Motor neuron (in vitro differentiated cells): Measurements from ENCODE around the gene ABCG1. TPM values are rescaled to one million over a fixed set of nuclear protein-coding genes. Genes with fewer than 3 reads are reported as not detected.

ENCODE experiments used
- ATAC-seq, 8 experiments: fragments of 200-7000 bp; cut with Tn5 transposase; replicated peaks in 6 of 8; 2 replicates each; pipeline ENCODE4 v1.8.0; 2021; ENCODE audit warnings: mild to moderate bottlenecking in 8 of 8, moderate library complexity in 8 of 8
- H3K27ac ChIP-seq, 2 donors: fragments of 250-450 bp; sonication (Bioruptor Pico); 2 replicates each; pipeline ENCODE4 v1.9.0; 2021; ENCODE audit warnings: antibody characterized with exemption in 2 of 2, mild to moderate bottlenecking in 2 of 2, moderate library complexity in 1 of 2
- H3K4me1 ChIP-seq, 2 donors: fragments of 250-450 bp; sonication (Bioruptor Pico); replicated peaks in 1 of 2; 2 replicates each; pipeline ENCODE4 v1.6.1; 2021; ENCODE audit warnings: antibody characterized with exemption in 2 of 2, mild to moderate bottlenecking in 2 of 2, moderate library complexity in 1 of 2
- H3K4me3 ChIP-seq, 5 donors: fragments of 250-450 bp; sonication (Bioruptor Pico); 2 replicates each; pipeline ENCODE4 v1.9.0; 2021; ENCODE audit warnings: antibody characterized with exemption in 5 of 5, mild to moderate bottlenecking in 5 of 5, moderate library complexity in 4 of 5
- WGBS, 10 experiments: fragments of 450-650 bp; shearing (Covaris generic); methylation state at CpG; one replicate each; pipeline ENCODE4 v1.0.0; 2022; 5-methylcytosine and 5-hydroxymethylcytosine counted together
- in situ Hi-C, 9 experiments: fragments of 400-800 bp; cut with MboI; loops; one replicate each; pipeline ENCODE4 v1.15.0; 2021; ENCODE audit warnings: low sequenced_read_pairs in 9 of 9, low pct_unique_long_range_greater_than_20kb in 2 of 9; ENCODE audit not compliant: unreplicated experiment in 9 of 9
- total RNA-seq, 8 experiments: library from RNA; unstranded; fragments of 300-600 nt; gene quantifications; 2 replicates each; pipeline versions ENCODE4 v1.2.3 to v1.2.4, GENCODE V29; 2022

The ABCG1 gene
- total RNA-seq, 8 experiments from 2014 or later: 0.36 to 26.7 (median 2.8) TPM

DNA sequence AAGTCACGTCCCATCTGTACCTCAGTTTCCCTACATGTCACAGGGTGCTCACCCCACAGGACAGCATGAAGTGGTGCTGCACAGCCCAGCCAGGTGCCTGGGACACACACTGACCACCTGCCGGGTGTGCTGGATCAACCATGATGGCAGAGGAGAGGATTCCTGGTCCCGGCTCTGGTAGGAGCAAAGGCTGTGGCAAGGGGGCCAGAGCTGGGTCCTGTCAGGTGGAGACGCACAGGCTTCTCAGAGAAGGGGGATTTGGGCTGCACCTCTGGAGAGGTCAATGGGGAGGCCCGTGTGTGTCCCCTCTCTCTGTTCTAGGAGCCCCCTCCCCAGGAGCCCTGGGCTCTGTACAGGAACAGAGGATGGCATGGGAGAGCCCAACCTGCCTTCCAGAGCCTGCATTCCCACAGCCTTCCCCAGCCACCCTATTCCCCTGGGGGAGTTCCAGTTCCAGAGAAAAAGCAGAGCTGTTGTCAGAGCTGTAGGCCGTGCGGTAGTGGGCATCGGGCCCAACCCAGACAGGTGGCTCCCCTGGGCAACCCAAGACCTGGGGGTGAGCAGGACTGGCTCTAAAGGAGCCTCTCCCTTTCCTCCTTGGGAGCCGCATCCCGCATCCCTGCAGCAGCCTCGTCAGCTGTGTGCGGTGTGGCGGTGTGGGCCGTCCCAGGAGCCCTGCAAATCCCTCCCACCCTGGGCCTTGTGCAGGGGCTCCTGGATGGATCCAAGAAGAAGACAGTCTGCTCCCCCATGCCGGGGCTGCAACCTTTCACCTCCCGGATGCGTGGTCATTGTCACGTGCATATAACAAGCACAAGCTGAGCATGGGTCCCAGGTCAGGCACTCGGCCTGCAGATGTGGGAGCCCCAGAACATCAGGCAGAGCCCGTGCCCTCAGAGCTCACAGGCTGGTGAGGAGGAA is 99.1 kb downstream of the ABCG1 start:
- Histone ChIP-seq H3K4me3 (no peak overlapping the region), H3K27ac (no peak overlapping the region), H3K4me1 (peaks cover 0 to 16% of the 10 kb centered on the region in 2 donors)
- peak in 1 of 8 experiments; percentile 16 for ATAC-seq
- 20 to 79% (median 43%) methylated on average over 1 to 6 of the region's 20 CpGs; no CpG with 5 or more reads in 6 of the 10 experiments for WGBS, 10 experiments
- in situ Hi-C loops: loop anchor here in 3 of 9 experiments (25.0 kb wide), 2 partner anchors 119 to 219 kb away; no protein-coding TSS in a partner anchor

DNA sequence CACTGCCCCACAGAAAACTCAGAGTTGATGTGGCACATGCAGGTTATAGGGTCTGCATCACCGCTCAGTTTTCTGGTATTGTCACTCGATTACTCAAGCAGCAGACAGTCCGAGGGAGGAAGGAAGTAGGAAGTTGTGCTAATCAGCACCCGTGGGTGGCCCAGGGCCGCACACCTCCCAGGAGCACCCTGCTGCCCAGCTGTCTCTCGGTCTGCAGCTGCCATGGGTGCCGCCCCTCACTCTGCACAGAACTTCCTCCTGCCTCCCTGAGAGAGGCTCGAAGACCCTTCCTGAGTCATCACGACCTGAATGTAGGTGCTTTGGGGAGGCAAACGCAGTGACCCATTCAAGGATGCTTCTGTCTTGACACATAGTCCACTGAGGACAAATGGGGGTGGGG is 100.4 kb downstream of the ABCG1 start:
- 40 to 100% (median 61%) methylated on average over 1 to 5 of the region's 10 CpGs; no CpG with 5 or more reads in 6 of the 10 experiments for WGBS, 10 experiments
- Histone ChIP-seq H3K27ac (no peak overlapping the region), H3K4me3 (no peak overlapping the region), H3K4me1 (peaks cover 0 to 7% of the 10 kb centered on the region in 2 donors)
- no peak for ATAC-seq
- in situ Hi-C loops: loop anchor here in 3 of 9 experiments (25.0 kb wide), 2 partner anchors 118 to 218 kb away; no protein-coding TSS in a partner anchor

DNA sequence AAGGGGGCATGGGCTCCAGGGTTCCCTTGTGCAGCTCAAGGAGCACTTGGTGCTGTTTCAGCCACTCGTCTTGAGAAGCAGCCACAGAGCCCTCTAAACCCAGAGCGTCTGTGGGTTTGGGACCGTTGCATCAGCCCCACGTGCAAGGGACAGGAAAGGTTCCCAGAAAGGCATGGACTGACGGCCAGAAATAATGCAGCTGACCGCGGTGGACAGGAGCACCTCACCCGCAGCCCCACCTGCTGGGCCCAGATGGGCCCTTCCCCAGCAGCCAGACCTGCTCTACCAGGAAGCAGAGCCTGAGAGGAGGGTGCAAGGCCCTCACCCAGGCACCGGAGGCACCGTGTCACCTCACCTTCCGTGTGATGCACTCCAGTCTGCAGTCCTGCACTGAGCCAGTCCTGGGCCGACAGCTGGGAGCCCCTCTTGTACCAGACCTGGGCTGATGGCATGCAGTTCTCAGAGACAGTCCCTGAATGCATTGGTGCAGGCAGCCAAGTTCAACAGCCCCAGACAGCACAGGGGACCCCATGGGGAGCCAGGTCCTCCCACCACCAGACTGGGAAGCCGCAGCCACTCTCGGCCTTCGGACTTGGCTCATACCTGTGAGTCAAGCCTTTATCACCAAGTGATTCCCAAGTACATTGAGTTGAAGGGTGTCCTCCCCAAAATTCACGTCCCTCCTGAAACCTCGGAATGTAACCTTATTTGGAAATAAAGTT is 101.1 kb downstream of the ABCG1 start:
- H3K27ac ChIP-seq: no peak overlapping the region
- H3K4me3 ChIP-seq: no peak overlapping the region
- in situ Hi-C loops: loop anchor here in 3 of 9 experiments (25.0 kb wide), 2 partner anchors 117 to 217 kb away; no protein-coding TSS in a partner anchor
- H3K4me1 ChIP-seq: peaks cover 0 to 6% of the 10 kb centered on the region in 2 donors
- WGBS, 10 experiments: 20 to 100% (median 98%) methylated on average over 1 to 5 of the region's 17 CpGs; no CpG with 5 or more reads in 4 of the 10 experiments
- ATAC-seq: peak in 1 of 8 experiments; percentile 23

DNA sequence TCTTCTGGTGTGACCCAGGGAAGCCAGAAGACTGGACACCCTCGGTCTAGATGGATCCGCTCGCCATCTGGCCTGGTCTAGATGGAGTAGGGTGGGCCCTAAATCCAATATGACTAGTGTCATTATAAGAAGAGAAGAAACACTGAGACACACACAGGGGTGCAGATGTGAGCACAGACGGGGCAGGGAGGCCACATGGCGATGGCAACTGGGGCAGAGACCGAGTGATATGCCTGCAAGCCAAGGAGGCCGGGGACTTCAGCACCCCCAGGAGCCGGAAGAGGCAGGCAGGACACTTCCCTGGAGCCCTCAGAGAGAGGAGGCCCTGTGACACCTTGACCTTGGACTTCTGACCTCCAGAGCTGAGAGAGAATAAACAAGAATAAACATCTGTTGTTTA is 101.9 kb downstream of the ABCG1 start:
- ATAC-seq: no peak
- in situ Hi-C loops: loop anchor here in 3 of 9 experiments (25.0 kb wide), 2 partner anchors 117 to 217 kb away; no protein-coding TSS in a partner anchor
- Histone ChIP-seq H3K4me3 (no peak overlapping the region), H3K27ac (no peak overlapping the region), H3K4me1 (no peaks in the 10 kb centered on the region)
- WGBS, 10 experiments: 45 to 100% (median 98%) methylated on average over 1 to 5 of the region's 8 CpGs; no CpG with 5 or more reads in 6 of the 10 experiments

DNA sequence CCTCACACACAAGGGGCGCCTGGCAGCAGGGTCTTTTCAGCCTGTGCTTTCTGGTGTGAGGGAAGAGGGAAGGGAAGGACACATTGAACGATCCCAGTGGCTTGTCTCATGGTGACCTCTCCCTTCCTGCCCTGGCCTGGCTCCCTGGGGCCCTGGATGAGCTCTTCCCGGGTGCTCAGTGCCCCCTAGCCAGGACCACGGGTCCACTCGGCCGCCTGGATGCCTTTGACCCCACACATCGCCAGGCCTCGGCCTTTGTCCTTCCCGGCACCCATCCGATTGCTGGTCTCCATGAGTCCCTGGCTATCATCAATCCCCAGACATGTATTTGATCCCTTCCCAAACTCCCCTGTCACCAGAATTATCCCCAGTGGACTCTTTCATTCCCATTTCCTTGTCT is 102.3 kb downstream of the ABCG1 start:
- 96 to 100% methylated on average over 1 to 5 of the region's 10 CpGs; no CpG with 5 or more reads in 8 of the 10 experiments for WGBS, 10 experiments
- H3K4me3 ChIP-seq: no peak overlapping the region
- no peak overlapping the region for H3K27ac ChIP-seq
- in situ Hi-C loops: loop anchor here in 3 of 9 experiments (25.0 kb wide), 2 partner anchors 116 to 216 kb away; no protein-coding TSS in a partner anchor
- ATAC-seq: no peak
- H3K4me1 ChIP-seq: no peaks in the 10 kb centered on the region

DNA sequence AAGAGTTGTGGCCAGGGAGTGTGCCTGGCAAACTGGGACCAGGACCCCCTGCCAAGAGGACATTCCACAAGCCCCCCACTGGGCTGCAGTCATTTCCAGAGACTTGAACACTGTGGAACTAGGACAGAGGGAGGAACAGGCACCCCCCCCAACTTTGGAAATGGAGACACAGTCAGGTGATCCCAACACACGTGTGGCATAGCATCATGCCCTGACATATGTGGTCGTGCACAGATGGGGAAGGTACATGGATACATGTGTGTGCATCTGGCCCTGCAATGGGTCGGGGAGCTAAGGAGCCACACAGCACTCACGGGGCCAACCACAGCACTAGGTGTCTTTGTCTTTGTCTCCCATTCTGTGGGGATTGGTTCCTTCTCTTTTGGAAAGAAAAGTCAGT is 102.9 kb downstream of the ABCG1 start:
- in situ Hi-C loops: loop anchor here in 3 of 9 experiments (25.0 kb wide), 2 partner anchors 115 to 215 kb away; no protein-coding TSS in a partner anchor
- no peaks in the 10 kb centered on the region for H3K4me1 ChIP-seq
- H3K4me3 ChIP-seq: no peak overlapping the region
- no peak for ATAC-seq
- 0 to 70% (median 68%) methylated on average over 2 to 4 of the region's 4 CpGs; no CpG with 5 or more reads in 5 of the 10 experiments for WGBS, 10 experiments
- no peak overlapping the region for H3K27ac ChIP-seq

DNA sequence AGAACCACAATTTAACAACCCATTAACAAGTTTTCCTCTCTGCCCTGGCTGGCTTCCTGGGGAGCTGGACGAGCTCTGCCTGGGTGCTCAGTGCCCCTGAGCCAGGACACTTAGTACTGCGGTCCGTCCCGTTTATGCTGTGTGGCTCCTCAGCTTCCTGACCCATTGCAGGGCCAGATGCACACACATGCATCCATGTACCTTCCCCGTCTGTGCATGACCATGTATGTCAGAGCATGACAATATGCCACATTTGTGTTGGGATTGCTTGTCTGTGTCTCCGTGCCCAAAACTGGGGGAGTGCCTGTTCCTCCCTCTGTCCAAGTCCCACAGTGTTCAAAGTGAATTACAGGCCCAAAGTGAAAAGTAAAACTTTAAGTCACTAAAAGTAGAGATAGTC is 106.0 kb downstream of the ABCG1 start:
- 22 to 100% (median 79%) methylated on average over 1 to 3 of the region's 6 CpGs; no CpG with 5 or more reads in 2 of the 10 experiments for WGBS, 10 experiments
- no peaks in the 10 kb centered on the region for H3K4me1 ChIP-seq
- in situ Hi-C loops: loop anchor here in 3 of 9 experiments (25.0 kb wide), 2 partner anchors 112 to 212 kb away; no protein-coding TSS in a partner anchor
- no peak overlapping the region for H3K27ac ChIP-seq
- no peak overlapping the region for H3K4me3 ChIP-seq
- no peak for ATAC-seq

DNA sequence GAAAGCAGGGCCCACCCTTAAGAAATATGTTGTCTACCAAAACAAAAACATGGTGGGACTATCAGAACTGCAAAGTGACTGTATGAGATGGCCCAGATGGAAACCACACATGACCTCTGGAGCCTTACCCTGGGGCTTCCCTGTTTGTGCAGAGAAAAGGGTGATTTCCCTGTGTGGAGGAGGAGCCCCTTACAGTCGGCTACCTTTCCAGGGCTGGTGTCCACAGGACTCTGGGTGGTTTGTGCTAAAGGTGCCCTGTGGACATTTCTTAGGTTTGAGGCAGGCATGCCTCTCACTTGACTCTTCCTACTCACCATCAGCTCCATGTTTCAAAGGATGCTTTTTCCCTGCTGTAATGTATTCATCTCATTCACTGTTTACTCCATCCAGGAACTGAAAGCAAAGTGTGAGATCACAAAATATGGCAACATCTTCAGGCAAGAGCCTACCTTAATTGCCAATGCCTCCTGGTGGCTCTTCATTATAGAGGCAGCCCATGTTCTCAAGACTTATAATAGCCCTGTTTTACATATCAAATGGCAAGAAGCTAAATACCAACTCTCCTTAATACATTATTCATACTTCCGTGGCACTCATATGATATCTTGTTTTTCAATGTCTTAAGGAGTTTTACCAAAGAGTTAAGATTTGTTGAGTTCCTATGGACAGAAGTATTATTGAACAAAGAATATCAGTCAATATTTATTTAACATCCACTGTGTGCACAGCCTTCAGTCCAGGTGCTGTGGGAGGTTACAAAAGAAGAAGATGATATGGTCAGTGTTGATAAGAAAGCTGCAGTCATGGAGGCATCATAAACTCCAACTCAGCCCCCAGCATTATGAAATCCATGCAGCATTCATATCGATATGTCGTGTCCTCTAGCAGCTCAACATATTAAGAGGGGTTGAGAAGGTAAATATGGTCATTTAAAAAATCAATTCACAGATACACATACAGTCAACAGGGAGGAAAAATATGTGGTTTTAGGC is 111.7 kb downstream of the ABCG1 start:
- 16 to 94% (median 42%) methylated on average over 1 to 4 of the region's 4 CpGs; no CpG with 5 or more reads in 2 of the 10 experiments for WGBS, 10 experiments
- in situ Hi-C loops: no loop called here
- H3K27ac ChIP-seq: no peak overlapping the region
- no peak overlapping the region for H3K4me3 ChIP-seq
- peak in 2 of 8 experiments; percentile 26 to 48 for ATAC-seq
- no peaks in the 10 kb centered on the region for H3K4me1 ChIP-seq

DNA sequence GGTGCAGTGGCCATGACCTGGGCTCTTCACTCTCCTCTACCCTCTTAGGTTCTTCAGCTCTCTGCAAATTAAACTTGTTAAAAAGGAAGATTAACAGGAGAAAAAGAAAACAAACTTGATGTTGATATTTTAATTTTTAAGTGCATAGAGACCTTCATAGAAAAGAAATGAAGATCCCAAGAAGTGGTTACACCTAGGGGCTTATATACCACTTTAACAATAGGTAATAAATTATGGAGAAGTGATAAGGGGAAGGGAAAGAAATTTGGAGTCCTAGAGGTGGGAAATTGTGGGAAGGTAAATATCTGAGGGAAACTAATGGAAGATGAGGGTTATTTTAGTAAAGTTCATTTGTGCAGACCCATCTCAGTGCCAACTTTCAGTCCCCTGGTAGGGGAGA is 112.7 kb downstream of the ABCG1 start:
- in situ Hi-C loops: no loop called here
- ATAC-seq: no peak
- Histone ChIP-seq H3K27ac (no peak overlapping the region), H3K4me3 (no peak overlapping the region), H3K4me1 (peaks cover 0 to 4% of the 10 kb centered on the region in 2 donors)

DNA sequence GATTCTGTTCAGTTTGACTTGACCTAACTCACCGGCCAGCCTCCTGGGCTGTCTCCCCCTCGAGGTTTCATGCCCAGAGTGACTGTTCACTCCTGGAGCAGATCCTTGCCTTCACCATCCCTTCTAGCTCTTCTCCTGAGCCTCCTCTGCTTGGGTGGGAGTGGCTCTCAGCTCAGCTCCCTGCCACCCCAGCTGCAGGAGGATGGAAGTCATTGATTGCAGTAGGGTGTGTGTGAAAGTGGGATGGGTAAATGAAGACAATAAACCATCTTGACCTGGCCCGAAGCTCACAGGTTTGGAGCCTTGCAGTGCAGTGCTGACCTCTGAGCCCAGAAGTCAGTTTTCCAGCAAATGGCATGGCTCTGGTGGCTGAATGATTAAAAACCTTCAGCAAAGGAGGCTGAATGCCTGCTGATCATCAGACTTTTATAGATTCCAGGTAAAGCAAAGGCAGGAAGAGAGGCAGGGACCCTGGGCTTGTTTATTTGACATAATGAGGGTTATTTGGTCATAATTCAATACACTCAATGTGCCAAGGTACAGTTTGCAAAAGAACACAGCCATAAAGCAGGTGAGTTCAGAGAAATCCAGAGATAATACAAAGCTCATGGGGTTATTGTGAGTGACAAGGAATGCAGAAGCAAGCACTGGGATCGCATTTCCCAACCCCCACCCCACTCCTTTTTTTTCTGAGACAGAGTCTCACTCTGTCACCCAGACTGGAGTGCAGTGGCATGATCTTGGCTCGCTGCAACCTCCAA is 113.8 kb downstream of the ABCG1 start:
- in situ Hi-C loops: no loop called here
- no peak for ATAC-seq
- 0 to 100% (median 67%) methylated on average over 1 to 4 of the region's 5 CpGs; no CpG with 5 or more reads in 1 of the 10 experiments for WGBS, 10 experiments

DNA sequence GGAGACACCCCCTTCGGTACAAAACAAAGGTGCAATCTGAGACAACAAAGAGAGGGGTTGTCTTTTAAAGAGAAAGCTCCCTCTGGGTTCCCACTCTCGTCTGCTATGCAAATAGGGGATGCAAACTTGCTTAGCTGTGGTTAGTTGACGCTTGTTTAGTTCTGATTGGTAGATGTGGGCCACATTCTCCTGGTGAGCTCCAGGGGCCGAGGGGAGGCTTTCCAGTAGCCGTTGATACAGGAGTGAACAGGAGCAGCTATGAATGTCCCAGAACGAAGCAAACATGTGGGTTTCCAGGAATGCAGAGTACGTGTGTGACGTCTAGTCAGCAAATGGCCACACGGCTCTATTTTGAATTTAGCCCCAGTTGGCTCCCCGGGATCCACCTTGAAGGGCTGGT is 117.1 kb downstream of the ABCG1 start:
- Histone ChIP-seq H3K27ac (no peak overlapping the region), H3K4me3 (no peak overlapping the region)
- in situ Hi-C loops: no loop called here

More for the DNA sequence above, 113.8 kb downstream of the ABCG1 start:
- H3K4me1 ChIP-seq: peaks cover 0 to 7% of the 10 kb centered on the region in 2 donors
- no peak overlapping the region for H3K4me3 ChIP-seq
- H3K27ac ChIP-seq: no peak overlapping the region

More for the DNA sequence above, 117.1 kb downstream of the ABCG1 start:
- ATAC-seq: peak in 2 of 8 experiments; percentile 29 to 64
- H3K4me1 ChIP-seq: peaks cover 4 to 18% of the 10 kb centered on the region in 2 donors
- 0 to 50% (median 27%) methylated on average over 1 to 9 of the region's 10 CpGs for WGBS, 10 experiments
